Measurements from ENCODE around the gene MYLK2.

MYLK2 gene

DNA sequence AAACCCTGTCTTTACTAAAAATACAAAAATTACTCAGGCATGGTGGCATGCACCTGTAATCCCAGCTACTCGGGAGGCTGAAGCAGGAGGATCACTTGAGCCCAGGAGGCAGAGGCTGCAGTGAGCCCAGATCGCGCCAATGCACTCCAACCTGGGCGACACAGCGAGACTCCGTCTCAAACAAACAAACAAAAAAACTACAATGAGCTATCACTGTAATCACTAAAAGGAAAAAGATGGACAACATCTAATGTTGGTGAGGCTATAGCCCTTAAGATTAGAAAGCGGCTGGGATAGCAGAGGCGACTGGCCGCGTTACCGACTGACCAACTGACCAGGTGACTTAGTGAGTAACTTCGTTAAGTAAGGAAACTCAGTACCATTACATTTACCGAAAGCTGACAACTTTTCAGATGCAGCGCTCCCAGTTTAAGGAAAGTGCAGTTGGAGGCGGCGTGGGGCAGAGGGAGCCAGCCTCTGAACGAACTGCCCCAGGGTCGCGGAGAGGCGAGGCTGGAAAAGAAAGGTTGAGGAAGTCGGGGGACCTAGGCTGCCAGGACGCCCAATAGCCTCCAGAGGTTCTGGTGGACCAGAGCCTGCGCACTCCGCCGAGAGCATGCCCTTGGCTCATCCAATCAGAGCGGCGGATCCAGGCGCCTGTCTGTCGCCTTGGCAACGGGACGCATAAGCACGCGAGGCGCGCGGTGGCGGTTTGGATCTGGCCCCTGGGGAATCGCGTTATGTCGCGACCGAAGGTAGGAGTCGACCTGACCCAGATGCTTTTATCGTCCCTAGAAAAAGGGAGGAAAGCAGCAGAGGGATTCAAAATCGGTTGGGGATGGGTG is 60.2 kb downstream of the MYLK2 start:
- DNase-seq, result peak; percentile 89

DNA sequence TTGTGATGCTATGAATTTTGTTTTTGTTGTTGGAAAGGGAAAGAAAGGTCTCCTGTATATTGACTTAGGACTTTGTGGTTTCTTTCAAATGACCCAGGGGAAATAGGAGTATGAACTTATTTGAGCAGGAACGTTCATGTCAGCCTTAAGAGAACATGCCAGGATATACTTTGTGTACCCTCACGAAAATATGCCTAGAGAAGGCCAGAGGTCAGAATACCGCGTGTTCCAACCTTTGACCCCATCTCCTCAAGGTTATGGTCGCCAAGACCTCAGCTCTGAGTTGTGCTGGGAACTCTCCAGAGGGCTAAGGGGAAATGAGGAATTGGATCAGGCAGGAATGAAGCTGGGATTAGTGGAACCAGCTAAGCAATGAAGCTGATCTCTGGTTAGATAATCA is 62.8 kb downstream of the MYLK2 start:
- DNase-seq, result no peak

DNA sequence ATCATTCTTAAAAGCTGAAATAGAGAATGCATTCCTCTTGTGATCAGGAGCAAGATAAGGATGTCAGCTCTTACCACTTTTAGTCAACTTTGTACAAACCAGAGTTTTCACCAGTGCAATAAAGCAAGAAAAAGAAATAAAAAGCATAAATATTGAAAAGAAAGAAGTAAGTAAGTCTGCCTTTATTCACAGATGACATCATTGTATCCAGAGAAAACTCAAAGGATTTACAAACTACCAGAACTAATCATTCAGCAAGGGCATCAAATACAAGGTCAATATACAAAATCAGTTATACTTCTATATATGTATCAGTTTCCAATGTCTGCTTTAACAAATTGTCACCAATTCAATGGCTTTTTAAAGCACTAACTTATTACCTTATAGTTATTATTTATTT is 64.7 kb downstream of the MYLK2 start:
- DNase-seq, result no peak

All from CD4-positive, alpha-beta T cell treated with Interferon gamma for 1 hour (primary cell).